SK-N-SH (cell line): ENCODE results near the gene TSHZ3. TPM values are rescaled to one million over a fixed set of nuclear protein-coding genes. Genes with fewer than 3 reads are reported as not detected.

Source experiments
- CTCF ChIA-PET: fragments of 300-600, 350-600 bp; formaldehyde crosslinking; extraction: SDS; loops from one replicate; lab custom pipeline; 2021; lab: Yijun Ruan, JAX
- POLR2A ChIA-PET: fragments of 350-600 bp; sonication (Branson Sonifier 250); formaldehyde crosslinking; extraction: SDS; loops from one replicate; lab custom pipeline; 2020; ENCODE audit warnings: antibody characterized with exemption, inconsistent platforms; lab: Yijun Ruan, JAX
- DNase-seq: peaks from one replicate; pipeline ENCODE4 v3.0.0; 2012
- H2AFZ ChIP-seq: fragments of 200-600 bp; sonication (generic); 2 replicates; pipeline ENCODE4 v1.8.1; 2016; ENCODE audit warnings: antibody characterized with exemption, mild to moderate bottlenecking, low read depth
- H3F3A ChIP-seq: fragments of 200-600 bp; sonication (generic); replicated peaks from 2 replicates; pipeline ENCODE3; 2016; ENCODE audit warnings: antibody characterized with exemption, mild to moderate bottlenecking; ENCODE audit not compliant: insufficient read depth
- H3K27ac ChIP-seq, 2 experiments: fragments of 200-500 bp in 1 of 2; fragments of 200-600 bp in 1 of 2; sonication (Bioruptor generic) in 1 of 2; sonication (generic), shearing (Covaris generic) in 1 of 2; 2 replicates each; pipeline versions ENCODE4 v1.5.1 to v1.6.1; 2014 to 2016; ENCODE audit warnings: low read depth in 2 of 2, inconsistent platforms in 1 of 2, low read length in 1 of 2, mild to moderate bottlenecking in 1 of 2, mixed read lengths in 1 of 2
- H3K27me3 ChIP-seq: fragments of 200-600 bp; sonication (generic), shearing (Covaris generic); 2 replicates; pipeline ENCODE4 v1.6.1; 2016; ENCODE audit warnings: mixed run types; ENCODE audit not compliant: insufficient read depth
- H3K36me3 ChIP-seq, 2 experiments: fragments of 200-500 bp in 1 of 2; fragments of 200-600 bp in 1 of 2; sonication (Bioruptor generic) in 1 of 2; sonication (generic) in 1 of 2; replicated peaks in 1 of 2; 2 replicates each; pipeline versions ENCODE3 to v1.5.1; 2014 to 2016; ENCODE audit warnings: low read length in 1 of 2, mild to moderate bottlenecking in 1 of 2; ENCODE audit not compliant: insufficient read depth in 2 of 2, control insufficient read depth in 1 of 2
- H3K4me1 ChIP-seq, 2 experiments: fragments of 200-500 bp in 1 of 2; fragments of 200-600 bp in 1 of 2; sonication (Bioruptor generic) in 1 of 2; sonication (generic), shearing (Covaris generic) in 1 of 2; 2 replicates each; pipeline versions ENCODE4 v1.5.1 to v1.6.1; 2014 to 2016; ENCODE audit warnings: low read depth in 1 of 2, low read length in 1 of 2, mixed run types in 1 of 2; ENCODE audit not compliant: insufficient read depth in 2 of 2, control insufficient read depth in 1 of 2
- H3K4me2 ChIP-seq: fragments of 200-600 bp; sonication (generic), shearing (Covaris generic); 2 replicates; pipeline ENCODE4 v1.6.1; 2017; ENCODE audit warnings: mixed run types
- H3K4me3 ChIP-seq, 2 experiments: fragments of 200-500 bp in 1 of 2; fragments of 200-600 bp in 1 of 2; sonication (Bioruptor generic) in 1 of 2; sonication (generic), shearing (Covaris generic) in 1 of 2; 2 replicates each; pipeline versions ENCODE4 v1.5.1 to v1.8.1; 2014 to 2016; ENCODE audit warnings: low read depth in 2 of 2, inconsistent platforms in 1 of 2, low read length in 1 of 2, mild to moderate bottlenecking in 1 of 2, mixed read lengths in 1 of 2, moderate library complexity in 1 of 2
- H3K79me2 ChIP-seq: fragments of 200-600 bp; sonication (generic); 2 replicates; pipeline ENCODE4 v1.8.1; 2017; ENCODE audit warnings: mild to moderate bottlenecking; ENCODE audit not compliant: insufficient read depth
- H3K9ac ChIP-seq: fragments of 200-600 bp; sonication (generic); 2 replicates; pipeline ENCODE4 v1.6.1; 2017; ENCODE audit warnings: mixed run types
- H3K9me2 ChIP-seq: fragments of 200-600 bp; sonication (generic); 2 replicates; pipeline ENCODE4 v1.6.1; 2017; ENCODE audit warnings: mixed run types
- H3K9me3 ChIP-seq: fragments of 200-600 bp; sonication (generic); 2 replicates; pipeline ENCODE4 v1.6.1; 2017; ENCODE audit warnings: mixed run types, mild to moderate bottlenecking, moderate library complexity
- H4K20me1 ChIP-seq: fragments of 200-600 bp; sonication (generic); 2 replicates; pipeline ENCODE4 v1.6.1; 2017; ENCODE audit warnings: mild to moderate bottlenecking, mixed run types; ENCODE audit not compliant: insufficient read depth
- EP300 ChIP-seq, 2 experiments: IDR thresholded peaks; 2 replicates each; pipeline versions ENCODE4 v1.4.0 to v1.6.1; 2012; ENCODE audit warnings: borderline replicate concordance in 1 of 2, low read depth in 1 of 2, low read length in 1 of 2
- MXI1 ChIP-seq: IDR thresholded peaks from 2 replicates; pipeline ENCODE4 v1.6.1; 2012; ENCODE audit warnings: mild to moderate bottlenecking, low read depth, low read length, improper control_type of control experiment
- POLR2AphosphoS5 ChIP-seq: IDR thresholded peaks from 2 replicates; pipeline ENCODE4 v1.6.1; 2012; ENCODE audit warnings: low read depth, low read length
- RAD21 ChIP-seq: IDR thresholded peaks from 2 replicates; pipeline ENCODE4 v1.6.1; 2012; ENCODE audit warnings: mild to moderate bottlenecking, low read length
- RCOR1 ChIP-seq: fragments of 150-350 bp; IDR thresholded peaks from 2 replicates; pipeline ENCODE4 v1.6.1; 2017; ENCODE audit warnings: antibody characterized with exemption, low read length
- RFX5 ChIP-seq: IDR thresholded peaks from 2 replicates; pipeline ENCODE4 v1.6.1; 2012; ENCODE audit warnings: mild to moderate bottlenecking, improper control_type of control experiment, low read length
- USF1 ChIP-seq: IDR thresholded peaks from 2 replicates; pipeline ENCODE4 v1.4.0; 2012; ENCODE audit warnings: low read depth, borderline replicate concordance
- WGBS: methylation state at CpG from one replicate; pipeline ENCODE4 v1.1.6; 2017; ENCODE audit warnings: low lambda C conversion rate; 5-methylcytosine and 5-hydroxymethylcytosine counted together
- polyA plus RNA-seq, 3 experiments: library from polyadenylated mRNA; depleted of rRNA; stranded (reverse); fragments of >200 nt; gene quantifications; 2 replicates each; pipeline ENCODE4 v1.2.3, GENCODE V29; 2012
- TF ChIP-seq, protein P1 (sequence below): fragments of 150-350 bp; IDR thresholded peaks from 2 replicates; pipeline ENCODE4 v1.6.1; 2016; ENCODE audit warnings: mild to moderate bottlenecking, low read depth, low read length

Gene TSHZ3
- polyA plus RNA-seq, 1 of the 3 experiments (the other 2 are of a cell fraction): 3.3 TPM

DNA sequence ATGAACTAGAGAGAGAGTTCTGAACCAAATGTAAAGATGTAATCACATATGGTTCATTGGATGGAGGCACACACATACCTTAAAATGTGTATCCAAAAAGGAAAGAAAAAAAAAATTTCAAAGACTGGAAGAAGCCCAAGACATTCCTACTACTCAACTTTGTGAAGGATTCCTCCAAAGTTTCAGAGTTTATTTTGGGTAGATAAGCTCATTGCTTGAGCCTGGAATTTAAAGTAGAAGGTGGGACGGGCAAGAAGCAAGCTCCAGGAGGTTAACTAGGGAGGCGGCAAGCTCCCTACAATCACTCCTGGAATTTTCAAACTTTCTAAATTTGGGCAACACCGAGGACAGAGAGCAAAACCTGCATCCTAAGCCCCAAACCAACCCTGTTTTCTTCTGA is 1.9 kb downstream of the TSHZ3 start (continued):
- TF ChIP-seq RFX5 (no peak), RCOR1 (no peak), MXI1 (no peak)
- TF ChIP-seq, protein P1, sequence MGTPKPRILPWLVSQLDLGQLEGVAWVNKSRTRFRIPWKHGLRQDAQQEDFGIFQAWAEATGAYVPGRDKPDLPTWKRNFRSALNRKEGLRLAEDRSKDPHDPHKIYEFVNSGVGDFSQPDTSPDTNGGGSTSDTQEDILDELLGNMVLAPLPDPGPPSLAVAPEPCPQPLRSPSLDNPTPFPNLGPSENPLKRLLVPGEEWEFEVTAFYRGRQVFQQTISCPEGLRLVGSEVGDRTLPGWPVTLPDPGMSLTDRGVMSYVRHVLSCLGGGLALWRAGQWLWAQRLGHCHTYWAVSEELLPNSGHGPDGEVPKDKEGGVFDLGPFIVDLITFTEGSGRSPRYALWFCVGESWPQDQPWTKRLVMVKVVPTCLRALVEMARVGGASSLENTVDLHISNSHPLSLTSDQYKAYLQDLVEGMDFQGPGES: no peak

- H3K36me3 ChIP-seq: peaks cover 0 to 3% of the 10 kb centered on the region in 2 experiments
- no peaks in the 10 kb centered on the region for H3K9me3 ChIP-seq
- H3K9me2 ChIP-seq: no peaks in the 10 kb centered on the region
- ChIA-PET CTCF (interaction anchor here (1.1 to 2.3 kb wide), 8 partner anchors 31 to 878 kb away, joined by 3 to 7 read pairs (median 6); no protein-coding TSS in a partner anchor), POLR2A (interaction anchor here (0.6 to 2.6 kb wide), 3 partner anchors 8 to 721 kb away, joined by 3 to 6 read pairs (median 4); no protein-coding TSS in a partner anchor)
- no peak overlapping the region for H3K9ac ChIP-seq
- peak in 1 of 2 experiments; percentile 54; a peak in 2 of 4 replicates for TF ChIP-seq EP300 (IDR thresholded peaks at IDR 0.05; ENCODE audit: borderline replicate concordance in 1 of 2, low read depth in 1 of 2, low read length in 1 of 2)
- no peak for TF ChIP-seq RCOR1
- no peak for TF ChIP-seq RAD21
- no peak for TF ChIP-seq POLR2AphosphoS5
- TF ChIP-seq USF1: no peak
- DNase-seq: no peak
- H3K27me3 ChIP-seq: no peaks in the 10 kb centered on the region
- H3K4me3 ChIP-seq: no peak overlapping the region; a peak in 1 of 4 replicates
- peaks cover 27% of the 10 kb centered on the region for H4K20me1 ChIP-seq
- no peak overlapping the region for H2AFZ ChIP-seq
- no peaks in the 10 kb centered on the region for H3F3A ChIP-seq
- H3K4me2 ChIP-seq: no peak overlapping the region
- peaks cover 74% of the 10 kb centered on the region for H3K79me2 ChIP-seq
- H3K27ac ChIP-seq: peak overlapping the region in 1 of 2 experiments; percentile 51; a peak in 2 of 4 replicates
- peaks cover 30 to 46% of the 10 kb centered on the region in 2 experiments for H3K4me1 ChIP-seq
- 72% methylated on average over 8 of the region's 8 CpGs for WGBS
Measured at GRCh38 chr19:31346184-31347059, 2.8 kb downstream of the TSHZ3 start.

GRCh38 chr19:31344403-31344802 is 4.8 kb downstream of the TSHZ3 start:
- Histone ChIP-seq H3K4me3 (no peak overlapping the region), H3K9ac (no peak overlapping the region), H2AFZ (no peak overlapping the region), H3K27me3 (no peaks in the 10 kb centered on the region), H3K4me2 (no peak overlapping the region), H3K9me3 (no peaks in the 10 kb centered on the region), H3K9me2 (no peaks in the 10 kb centered on the region), H3F3A (peaks cover 4% of the 10 kb centered on the region), H3K27ac (peak overlapping the region in 1 of 2 experiments; percentile 56; a peak in 2 of 4 replicates), H4K20me1 (peaks cover 39% of the 10 kb centered on the region), H3K79me2 (peaks cover 85% of the 10 kb centered on the region), H3K36me3 (peaks cover 0 to 3% of the 10 kb centered on the region in 2 experiments), H3K4me1 (peaks cover 45 to 60% of the 10 kb centered on the region in 2 experiments)
- WGBS: 67% methylated on average over 9 of the region's 9 CpGs
- ChIA-PET POLR2A (no interaction called here), CTCF (interaction anchor here (0.8 kb wide), 1 partner anchor 661 kb away, joined by 3 read pairs; no protein-coding TSS in a partner anchor)
- DNase-seq: peak; percentile 37
- TF ChIP-seq RAD21: no peak
- TF ChIP-seq MXI1: peak; percentile 82; the same call in 1 of the 2 replicates
